ENCODE data around the gene HPCAL4.
A peak's percentile ranks its signal among the peaks of the same experiment; 100 is the strongest.

Gene HPCAL4

DNA sequence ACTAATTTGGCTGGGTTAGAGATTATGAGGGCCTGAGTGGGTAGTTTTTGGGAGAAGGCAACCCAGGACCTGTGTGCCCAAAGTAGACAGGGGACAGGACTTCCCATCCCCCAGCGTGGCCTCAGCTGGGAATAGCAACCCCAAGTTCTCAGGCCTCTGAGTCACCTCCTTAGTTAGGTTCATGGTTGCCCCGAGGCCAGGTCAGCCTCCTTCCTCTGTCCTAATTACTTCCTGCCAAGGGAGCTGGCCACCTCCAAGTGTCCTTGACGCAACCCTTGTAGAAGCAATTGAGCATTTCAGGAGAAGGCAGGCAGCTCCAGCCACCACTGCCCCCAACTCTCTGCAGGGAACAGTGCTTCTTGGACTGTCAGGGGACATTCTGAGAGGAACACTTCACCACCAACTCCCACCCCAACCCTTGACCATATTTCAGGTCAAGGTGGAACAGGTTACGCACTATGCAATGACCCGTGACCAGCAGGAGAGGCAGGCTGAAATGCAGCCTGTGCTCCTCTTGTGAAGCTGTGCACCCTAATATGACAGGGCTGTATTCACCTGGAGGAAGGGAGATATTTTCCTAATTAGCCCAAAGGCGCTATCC lies 14.2 kb downstream of the HPCAL4 start:
- DNase-seq, result no peak

DNA sequence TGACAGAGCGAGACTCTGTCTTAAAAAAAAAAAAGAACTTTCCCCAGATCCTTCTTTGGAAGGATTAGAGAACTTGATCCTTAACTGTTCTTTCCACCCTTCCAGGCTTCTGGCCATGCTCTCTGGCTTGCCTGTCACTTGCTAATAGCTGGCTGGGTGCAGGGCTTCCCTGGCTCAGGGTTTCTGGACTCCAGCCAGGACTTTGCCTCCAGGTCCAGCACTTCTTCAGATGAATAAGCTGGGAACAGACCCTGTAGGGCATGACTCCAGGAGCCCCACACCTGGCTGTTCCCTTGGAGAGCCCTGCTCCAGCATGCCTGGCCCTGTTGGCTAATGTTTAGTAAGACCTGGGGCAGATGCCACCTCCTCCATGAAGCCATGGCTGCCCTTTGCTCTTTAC lies 16.0 kb downstream of the HPCAL4 start:
- DNase-seq, result no peak

DNA sequence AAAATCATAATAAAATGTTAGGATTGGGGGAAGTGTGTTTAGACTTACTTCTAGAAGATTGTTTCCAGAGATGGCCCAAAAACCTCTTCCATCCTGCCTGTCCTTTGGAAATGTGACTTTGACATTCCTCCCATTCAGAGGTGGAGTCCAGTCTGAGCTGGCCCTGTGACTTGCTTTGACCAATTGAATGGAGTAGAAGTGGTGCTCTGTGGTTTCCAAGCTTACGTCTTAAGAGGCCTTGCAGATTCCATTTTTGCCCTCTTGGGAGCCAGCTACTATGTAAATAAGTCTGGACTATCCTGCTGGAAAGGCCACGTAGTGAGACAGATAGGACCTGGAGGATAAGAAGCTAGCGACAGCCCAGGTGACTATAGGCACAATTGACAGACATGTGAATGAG lies 18.0 kb downstream of the HPCAL4 start:
- DNase-seq, result no peak

DNA sequence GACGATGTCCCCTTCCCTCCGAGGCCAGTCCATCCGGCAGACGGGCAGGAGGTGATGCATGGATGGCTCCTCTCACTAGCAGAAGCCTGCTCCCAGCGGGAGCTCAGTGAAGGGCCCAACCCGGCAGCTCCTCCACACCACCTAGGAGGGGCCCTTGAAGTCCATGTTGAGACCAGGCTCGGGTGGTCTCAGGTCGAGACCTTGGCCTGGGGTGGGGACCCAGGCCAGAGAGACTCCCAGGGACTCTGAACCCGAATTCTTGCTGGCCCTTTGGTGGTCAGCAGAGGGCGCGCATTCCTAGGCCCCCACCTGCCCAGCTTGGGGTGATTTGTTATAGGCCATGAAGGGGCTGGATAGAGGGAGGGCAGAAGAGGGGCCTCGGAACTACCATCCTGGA lies 18.7 kb downstream of the HPCAL4 start:
- no peak for DNase-seq

DNA sequence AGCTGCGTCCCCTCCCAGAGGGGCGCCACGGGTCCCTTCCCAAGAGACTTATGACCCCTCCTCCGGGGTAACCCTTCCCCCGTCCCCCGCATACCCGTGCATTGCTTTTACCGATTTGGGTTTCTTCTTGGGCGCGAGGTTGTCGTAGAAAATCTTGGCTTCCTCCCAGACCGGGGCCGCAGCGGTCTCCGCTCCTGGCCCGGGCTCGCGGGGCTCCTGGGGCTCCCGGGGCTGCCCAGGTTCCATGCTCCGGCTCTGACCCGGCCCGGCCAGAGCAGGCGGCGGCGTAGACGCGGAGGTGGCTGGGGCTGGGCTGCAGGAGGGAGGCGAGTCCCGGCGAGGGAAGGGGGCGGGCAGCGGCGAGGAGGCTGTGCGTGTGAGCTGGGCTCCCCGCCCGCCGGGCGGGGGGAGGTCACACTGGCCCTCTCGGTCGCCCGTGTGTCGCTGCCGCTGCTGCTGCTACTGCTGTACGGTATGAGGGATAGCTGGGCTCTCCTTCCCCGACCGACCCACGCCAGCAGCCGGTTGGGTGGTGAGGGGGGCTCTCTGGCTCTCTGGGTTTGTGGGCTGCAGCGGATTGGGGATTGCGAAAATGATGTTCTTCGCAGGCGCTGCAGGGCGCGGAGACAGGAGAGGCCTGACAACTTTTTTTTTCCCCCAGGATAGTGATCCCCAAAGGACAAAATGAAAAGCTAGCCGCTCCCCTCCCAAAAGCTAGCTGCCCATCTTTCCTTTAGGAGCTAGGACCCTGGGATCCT lies 19.3 kb downstream of the HPCAL4 start, which contains the start of gene NT5C1A:
Gene NT5C1A, minus strand, starts transcription at position 315 of the 758 bp plus-strand sequence. Its CDS starts 69 bp downstream, at position 246.
- DNase-seq, result peak; percentile 64

DNA sequence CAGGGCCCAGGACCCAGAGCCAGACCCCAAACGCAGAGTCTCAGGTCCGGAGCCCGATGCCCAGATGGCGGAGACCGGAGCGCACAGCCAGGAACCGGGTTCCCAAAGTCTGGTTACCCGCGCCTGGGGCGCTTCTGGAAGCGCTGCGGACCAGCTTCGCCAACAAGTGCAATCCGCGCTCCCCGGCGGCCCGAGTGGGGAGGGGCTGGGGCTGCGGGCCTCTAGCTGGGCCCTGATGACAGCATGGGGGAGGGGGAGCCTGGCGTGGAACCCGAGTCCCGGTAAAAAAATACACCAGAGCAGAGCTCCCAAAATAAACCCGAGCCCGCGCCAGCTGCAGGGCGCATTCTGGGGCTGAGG lies 19.8 kb downstream of the HPCAL4 start:
- DNase-seq, result peak; percentile 26

DNA sequence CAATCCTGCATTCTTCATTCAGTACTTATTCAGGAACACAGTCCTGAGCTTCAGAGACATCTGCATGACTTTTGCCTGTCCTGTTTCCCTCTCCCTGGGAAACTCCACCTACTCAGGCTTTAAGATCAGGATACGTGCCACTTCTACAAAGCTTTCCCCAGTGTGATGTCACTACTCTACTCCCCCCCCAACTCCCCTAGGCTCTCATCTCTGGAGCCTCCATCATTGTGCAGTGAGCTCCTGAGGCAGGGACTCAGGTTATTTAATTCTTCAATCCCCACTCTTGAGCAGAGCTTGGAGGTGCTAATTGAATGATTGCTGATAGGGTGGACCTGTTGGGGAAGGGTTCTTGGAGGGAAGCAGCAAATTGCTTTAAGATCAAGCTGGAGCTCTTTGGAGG lies 20.5 kb downstream of the HPCAL4 start:
- DNase-seq, result no peak

DNA sequence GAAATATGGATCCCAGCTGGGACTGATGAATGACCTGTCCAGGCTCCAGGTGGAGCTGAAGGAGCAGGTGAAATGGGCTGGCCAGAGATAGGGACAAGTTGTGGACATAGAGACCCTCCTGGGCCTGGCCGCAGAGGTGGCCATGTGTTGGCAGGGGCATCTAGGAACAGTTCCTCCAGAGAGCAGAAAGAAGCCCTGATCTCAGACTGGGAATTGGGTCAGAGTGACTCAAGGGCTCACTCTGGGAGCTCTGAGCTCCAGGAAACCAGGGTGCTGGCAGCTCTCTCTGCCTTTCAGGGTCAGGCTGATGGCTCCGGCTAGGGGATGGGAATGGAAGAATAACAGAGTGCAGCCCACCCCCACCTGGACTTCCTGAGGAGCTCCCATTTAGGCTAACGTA lies 22.3 kb downstream of the HPCAL4 start:
- DNase-seq, result no peak

DNA sequence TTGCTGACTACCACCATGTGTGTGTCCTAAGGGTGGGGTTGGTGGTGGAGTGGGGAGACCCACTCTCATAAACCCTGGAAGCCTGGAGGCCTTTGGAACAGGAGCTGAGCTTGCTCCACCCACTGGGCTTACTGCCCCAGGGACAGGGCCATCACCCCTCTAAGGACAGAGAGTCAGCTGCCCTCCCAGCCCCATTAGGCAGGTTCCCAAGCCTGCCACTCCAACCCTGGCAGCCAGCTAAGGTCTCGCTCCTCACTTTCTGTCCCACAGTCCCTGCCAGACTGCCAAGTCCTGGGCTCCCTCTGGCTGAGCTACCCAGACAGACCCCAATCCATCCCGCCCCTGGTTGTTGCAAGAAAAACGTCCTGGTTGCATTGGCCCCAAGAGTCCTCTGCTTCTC lies 23.1 kb downstream of the HPCAL4 start:
- DNase-seq, result no peak

DNA sequence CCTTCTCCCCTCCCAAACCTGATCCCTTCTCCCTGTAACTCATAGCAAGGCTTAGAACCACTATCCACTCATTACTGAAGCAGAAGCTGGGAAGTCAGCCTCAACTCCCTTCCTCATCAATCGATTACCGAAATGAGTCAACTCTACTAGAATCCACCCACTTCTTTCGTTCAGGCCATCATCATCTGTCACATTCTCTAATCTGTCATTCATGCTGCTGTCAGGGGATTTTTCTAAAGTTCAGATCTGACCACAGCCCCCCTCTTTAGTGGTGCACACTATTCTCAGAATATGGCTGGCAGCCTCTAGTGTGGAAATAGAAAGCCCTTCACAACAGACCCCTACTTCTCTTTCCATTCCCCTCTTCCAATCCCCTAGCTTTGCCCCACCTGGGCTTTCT lies 24.5 kb downstream of the HPCAL4 start:
- no peak for DNase-seq

DNA sequence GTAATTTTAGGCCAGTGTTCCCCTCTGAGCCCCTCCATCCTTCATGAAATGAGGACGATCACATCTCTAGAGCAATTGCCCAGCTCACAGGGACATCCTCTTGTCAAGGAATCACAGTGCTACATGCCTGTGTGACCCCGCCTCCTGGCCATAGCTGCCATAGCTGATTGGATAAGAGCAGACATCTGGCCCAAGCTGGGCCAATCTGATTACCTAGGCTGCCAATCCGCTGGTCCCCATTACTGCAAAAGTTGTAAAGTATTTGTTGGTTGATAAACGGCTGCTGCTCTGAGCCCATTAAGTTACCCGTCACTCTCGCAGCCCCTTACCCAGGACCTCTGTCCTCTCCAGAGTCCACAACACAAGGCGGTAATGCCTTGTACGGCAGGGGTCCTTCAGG lies 27.7 kb downstream of the HPCAL4 start:
- DNase-seq, result no peak

DNA sequence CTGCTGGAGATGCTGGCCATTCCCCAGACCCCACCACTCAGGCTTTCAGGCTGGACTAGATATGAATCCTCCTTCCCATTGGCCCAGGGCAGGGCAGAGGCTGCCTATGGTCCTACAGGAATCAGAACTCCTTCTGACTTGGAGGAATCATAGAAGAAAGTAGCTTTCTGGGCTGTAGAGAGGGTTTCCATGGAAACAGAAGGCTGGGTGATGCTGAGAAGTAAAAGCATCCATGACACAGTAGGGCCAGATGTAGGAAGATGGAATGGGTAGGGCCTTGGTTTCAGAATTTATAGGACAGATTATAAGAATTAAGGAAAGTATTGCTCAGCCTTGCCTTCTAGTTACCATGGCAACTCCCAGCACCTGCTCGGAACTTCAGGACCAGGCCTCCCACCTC lies 28.4 kb downstream of the HPCAL4 start:
- DNase-seq, result no peak

DNA sequence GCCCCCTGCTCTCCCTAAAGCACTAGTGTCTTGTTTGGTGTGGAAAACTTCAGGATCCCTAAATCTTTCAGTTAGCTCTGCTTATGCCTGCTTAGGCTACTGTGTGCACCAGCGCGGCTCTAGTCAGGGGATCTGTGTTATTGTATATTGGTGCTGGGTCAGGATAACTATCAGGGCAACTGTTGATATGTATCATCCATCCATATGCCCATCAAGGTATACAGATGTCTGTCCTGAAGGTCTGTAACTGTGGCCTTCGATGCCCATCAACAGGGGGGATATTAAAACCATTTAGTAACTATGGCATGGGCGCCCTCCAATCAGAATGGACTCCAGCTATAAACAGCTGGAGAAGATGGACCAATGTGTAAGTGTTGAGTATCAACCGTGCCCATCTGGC lies 31.7 kb downstream of the HPCAL4 start:
- DNase-seq, result no peak

DNA sequence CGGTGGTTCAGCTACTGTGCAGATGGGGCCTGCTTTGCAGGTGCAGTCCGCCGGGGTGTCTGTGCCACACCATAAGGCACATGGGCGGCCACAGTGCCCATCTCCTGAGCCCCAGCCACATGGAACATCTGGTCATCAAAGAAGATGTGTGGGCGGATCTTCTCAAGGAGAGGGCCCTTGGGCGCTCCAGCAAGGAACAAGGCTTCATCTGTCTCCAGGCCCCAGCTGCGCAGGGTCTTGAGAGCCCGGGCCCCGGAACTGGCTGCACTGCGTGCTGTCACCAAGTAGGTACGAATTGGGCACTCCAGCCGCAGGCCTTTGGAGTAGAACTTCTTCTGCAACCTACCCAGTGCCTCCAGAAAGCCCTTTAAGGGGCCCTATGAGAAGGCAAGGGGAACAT lies 32.1 kb downstream of the HPCAL4 start:
- DNase-seq, result no peak

DNA sequence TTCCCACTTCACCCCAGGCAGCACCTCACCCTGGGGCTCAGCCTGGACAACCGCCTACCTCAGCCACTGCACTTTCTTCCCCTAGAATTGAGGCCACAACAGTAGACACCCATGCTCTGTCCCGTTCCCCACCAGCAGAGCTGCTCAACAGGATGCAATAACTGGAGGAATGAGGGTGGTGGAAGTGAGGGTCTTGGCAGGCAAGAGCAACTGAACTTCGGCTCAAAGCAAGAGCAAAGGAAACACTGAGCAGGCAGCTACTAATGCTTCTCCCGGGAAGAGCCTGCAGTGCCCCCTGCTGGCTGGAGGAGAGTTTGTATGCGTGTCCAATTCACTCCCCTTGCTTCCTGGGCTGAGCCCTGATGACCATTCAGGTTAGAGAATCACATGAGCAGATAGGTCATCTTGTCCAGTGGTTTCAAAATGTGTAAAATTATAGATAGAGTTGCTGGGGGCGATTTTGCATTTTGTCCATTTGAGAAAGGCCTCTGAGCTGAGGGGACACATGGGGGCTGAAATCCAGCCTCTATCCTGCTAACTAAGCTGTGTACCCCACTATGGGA lies 33.2 kb downstream of the HPCAL4 start:
- DNase-seq, result no peak

DNA sequence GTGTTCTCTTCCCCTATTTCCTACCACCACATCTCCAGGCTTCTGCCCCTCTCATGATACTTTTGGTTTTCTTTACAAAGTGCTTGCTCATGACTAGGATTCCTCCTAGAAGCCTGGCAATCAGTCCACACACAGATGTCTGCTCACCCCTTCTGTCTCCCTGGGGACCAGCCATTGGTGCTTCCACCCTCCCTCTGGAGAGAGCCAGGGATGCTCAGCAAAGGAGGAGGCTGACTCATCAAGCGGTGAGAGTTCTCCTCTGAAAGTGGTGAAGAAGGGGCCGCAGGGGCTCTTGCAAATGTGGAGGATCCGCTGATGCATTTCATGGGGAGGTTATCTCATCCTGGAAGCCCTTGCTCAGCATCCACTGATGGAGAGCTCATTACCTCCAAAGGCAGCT lies 33.8 kb downstream of the HPCAL4 start:
- no peak for DNase-seq

DNA sequence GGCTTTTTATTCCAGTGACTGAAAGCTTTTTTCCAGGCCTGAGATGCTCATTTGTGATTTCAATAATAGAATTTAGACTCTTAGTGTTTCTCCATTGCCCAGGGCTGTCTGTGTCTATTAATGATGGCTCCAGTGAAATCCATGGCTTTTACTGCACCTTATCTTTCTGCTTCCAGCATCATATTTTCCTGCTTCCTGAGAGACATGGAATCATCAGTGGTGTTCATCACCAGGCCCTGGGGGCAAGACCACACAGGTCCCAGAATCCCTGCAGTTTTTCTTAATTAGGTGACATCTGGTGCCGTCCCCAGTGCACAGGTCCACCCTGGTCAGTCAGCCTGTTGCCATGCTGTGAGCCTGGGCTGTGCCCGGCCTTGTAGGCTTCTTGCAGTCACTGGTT lies 34.8 kb downstream of the HPCAL4 start:
- no peak for DNase-seq

DNA sequence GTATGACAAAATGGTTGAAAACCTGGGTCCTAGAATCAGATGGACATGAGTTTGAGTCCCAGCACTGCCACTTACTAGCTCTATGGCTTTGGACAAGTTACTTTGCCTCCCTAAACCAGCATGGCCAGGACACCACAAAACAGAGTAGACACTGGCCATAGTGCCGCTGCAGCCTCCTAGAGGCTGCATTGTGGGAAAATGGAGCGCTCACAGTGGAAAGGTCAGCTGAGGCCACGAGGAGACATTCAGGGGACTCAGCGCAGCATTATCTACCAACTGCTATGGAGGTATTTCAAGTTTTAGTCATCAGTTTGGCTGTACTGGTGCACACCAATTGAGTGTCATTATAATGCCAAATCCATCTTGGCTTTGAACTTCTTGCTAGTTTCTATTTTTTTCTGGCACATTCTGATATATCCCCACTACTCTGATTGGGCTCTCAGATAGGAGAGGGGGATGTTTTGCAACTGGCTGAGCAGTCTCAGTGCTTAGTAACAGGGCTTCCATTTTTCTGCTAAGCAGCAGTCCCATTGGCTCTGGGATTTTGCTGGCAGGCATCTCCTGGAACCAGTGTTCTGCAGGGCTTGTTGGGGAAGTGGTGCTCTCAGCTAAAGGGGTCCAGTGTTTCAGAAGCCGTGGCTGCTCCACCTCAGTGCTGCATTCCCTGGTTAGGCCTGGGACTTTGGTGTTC lies 35.5 kb downstream of the HPCAL4 start:
- DNase-seq, result no peak

DNA sequence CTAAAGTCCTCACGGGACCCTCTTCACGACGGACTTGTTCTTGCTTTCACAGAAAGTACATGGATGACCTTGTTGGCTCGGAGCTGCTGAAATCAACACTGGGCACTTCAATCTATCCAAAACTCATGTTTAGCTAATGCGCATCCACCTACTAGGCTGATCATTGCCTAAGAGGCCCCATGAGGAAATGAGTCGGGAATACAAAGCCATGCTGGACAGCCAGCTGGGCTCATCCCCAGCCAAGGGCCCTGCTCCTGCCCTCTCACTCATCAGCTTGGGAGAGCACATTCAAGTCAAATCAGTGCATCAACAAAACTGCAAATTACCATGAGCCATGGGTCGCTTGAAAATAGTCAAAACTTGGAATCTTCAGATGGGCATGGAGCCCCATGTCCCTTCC lies 36.9 kb downstream of the HPCAL4 start:
- no peak for DNase-seq

DNA sequence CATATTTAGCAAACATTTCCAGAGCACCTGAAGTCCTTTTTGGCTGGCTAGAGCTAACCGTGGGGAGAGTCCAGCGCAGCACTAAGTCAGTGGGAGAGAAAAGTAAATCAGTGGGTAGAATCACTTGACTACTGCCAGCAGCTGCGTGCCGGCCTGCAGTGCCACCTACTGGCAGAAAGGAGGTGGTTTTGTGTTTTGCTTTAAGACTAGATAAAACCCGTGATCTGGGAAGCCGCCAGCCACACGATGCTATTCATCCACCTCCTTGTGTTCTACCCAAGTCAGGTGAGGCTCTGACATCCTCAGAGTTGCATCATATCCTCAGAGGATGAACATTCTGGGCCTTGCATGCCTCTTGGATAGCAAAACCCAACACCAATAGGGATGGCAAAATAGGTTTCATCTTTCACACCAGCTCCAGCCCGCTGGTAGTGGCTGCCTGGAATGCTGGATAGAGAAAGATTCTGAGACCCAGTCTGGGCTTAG lies 37.6 kb downstream of the HPCAL4 start:
- peak; percentile 50 for DNase-seq

DNA sequence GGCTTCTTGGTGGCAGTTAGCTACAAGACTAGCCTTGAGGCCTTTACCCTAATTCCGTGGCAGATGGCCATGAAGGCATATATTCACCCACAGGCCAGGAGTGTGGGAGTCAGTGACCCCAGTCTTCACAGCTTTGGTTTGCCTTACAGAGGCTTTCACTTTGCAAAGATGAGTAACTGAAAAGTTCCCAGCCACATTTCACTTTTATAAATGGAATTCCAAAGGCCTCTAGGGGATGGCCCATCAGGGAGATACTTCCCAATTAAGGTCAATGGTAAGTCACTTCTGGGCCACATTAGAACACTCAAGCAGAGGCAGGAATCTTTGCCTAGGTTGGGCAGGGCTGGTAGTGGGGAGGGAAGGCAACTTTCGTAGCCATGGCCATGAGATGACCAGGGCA lies 38.7 kb downstream of the HPCAL4 start:
- DNase-seq, result no peak

DNA sequence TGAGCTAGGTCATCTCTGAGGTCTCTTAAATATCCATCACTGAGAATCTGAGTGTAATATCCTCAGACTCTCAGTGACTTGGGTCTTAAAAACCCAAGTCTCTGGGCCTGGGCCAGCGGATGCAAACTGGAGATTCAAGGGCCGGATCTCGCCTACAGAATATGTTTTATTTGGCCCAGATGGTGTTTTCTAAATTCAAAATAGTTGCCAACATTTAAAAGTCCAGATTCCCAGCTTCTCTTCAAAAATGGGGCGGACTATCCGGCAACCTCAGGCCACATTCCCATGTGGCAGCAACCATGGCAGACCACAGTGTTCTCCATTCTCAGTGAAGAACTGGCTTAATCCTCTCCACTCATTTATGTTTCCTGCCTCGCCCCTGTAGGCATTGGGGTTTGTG lies 39.1 kb downstream of the HPCAL4 start:
- no peak for DNase-seq

DNA sequence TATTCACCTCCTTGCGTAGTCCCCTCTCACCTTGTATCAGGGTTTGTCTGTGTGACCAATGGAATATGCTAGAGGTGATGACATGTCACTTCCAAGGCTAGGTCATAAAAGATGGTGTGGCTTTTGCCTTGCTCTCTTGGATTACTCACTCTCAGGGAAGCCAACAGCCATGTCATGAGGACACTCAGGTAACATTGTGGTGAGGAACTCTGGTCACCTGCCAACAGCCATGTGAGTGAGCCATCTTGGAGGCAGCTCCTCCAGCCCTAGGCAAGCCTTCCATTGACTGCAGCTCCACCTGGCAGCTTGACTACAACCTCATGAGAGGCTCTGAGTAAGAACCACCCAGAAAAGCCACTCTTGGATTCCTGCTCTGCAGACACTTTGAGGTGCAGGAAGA lies 40.8 kb downstream of the HPCAL4 start:
- no peak for DNase-seq
